Stimulated activated effector memory CD8-positive, alpha-beta T cell treated with anti-CD3 and anti-CD28 coated beads, Interleukin-12 subunit alpha, Interleukin-12 subunit beta, amount 100 ng/mL, for 72 hours (primary cell): ENCODE measurements around the gene NOTCH4.

ENCODE experiments used
- ATAC-seq: fragments of 150-1000 bp; cut with Tn5 transposase; 2 replicates; pipeline ENCODE4 v1.10.0; 2021
- DNase-seq, 2 donors: peaks; one replicate each; pipeline ENCODE4 v3.0.0; 2021 to 2022; ENCODE audit warnings: low spot score in 2 of 2
- H3K27ac Mint-ChIP-seq: one replicate; pipeline ENCODE4 v1.8.0; 2022; ENCODE audit warnings: mild to moderate bottlenecking, mixed read lengths
- H3K36me3 Mint-ChIP-seq: one replicate; pipeline ENCODE4 v1.8.0; 2022; ENCODE audit warnings: mild to moderate bottlenecking, mixed read lengths
- H3K4me1 Mint-ChIP-seq: one replicate; pipeline ENCODE4 v1.8.0; 2022; ENCODE audit warnings: mixed read lengths
- H3K4me3 Mint-ChIP-seq: one replicate; pipeline ENCODE4 v1.8.0; 2022; ENCODE audit warnings: mild to moderate bottlenecking, mixed read lengths
- H3K9me3 Mint-ChIP-seq: one replicate; pipeline ENCODE4 v1.8.0; 2022; ENCODE audit warnings: mixed read lengths

Gene NOTCH4

GRCh38 chr6:32183030-32183429 is 40.8 kb downstream of the NOTCH4 start:
- ATAC-seq (no peak), DNase-seq (no peak)
- no peaks in the 10 kb centered on the region for H3K9me3 Mint-ChIP-seq
- H3K4me3 Mint-ChIP-seq, result no peak overlapping the region
- H3K4me1 Mint-ChIP-seq, result peaks cover 80% of the 10 kb centered on the region
- H3K36me3 Mint-ChIP-seq, result peaks cover 100% of the 10 kb centered on the region
- H3K27ac Mint-ChIP-seq, result peak overlapping the region; percentile 99

- no peak for DNase-seq
- no peaks in the 10 kb centered on the region for H3K9me3 Mint-ChIP-seq
- no peak overlapping the region for H3K4me3 Mint-ChIP-seq
- H3K4me1 Mint-ChIP-seq, result peaks cover 78% of the 10 kb centered on the region
- H3K27ac Mint-ChIP-seq, result peak overlapping the region; percentile 99
- no peak for ATAC-seq
- H3K36me3 Mint-ChIP-seq, result peaks cover 100% of the 10 kb centered on the region
These were observed 41.3 kb downstream of the NOTCH4 start for GRCh38 chr6:32182555-32182981.

GRCh38 chr6:32181915-32182529 is 41.8 kb downstream of the NOTCH4 start:
- H3K27ac Mint-ChIP-seq, result peak overlapping the region; percentile 99

DNA sequence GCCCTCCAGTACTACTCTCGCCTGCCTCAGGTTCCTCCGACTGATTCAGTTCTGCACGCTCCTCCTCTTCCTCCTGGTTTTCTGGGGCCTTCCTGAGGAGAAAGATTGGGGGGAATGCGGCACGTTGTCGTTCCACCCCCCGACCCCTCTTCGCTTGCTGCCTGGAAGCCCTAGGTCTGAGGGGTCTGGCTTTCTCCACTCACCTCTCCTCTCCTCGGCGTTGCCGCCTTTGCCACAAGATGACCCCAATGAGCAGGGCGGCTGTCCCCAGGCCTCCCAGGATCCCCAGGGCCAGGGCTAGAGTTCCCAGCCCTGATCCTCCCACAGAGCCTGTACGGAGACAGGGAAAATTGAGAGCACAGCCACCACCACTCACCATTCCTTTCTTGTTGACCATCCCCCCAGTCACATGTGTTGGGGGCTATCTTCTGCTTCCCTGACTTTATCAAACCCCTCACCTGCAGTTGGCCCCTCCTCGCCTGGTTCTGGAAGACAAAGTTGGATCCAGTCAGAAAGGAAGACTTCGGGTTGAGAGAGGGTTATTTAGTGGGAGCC is 42.6 kb downstream of the NOTCH4 start:
- Mint-ChIP-seq H3K4me3 (no peak overlapping the region), H3K36me3 (peaks cover 88% of the 10 kb centered on the region), H3K9me3 (no peaks in the 10 kb centered on the region), H3K4me1 (peaks cover 78% of the 10 kb centered on the region), H3K27ac (peak overlapping the region; percentile 80)
- ATAC-seq (no peak), DNase-seq (no peak)

More at GRCh38 chr6:32181915-32182529, 41.8 kb downstream of the NOTCH4 start:
- no peak for DNase-seq
- ATAC-seq, result no peak
- peaks cover 78% of the 10 kb centered on the region for H3K4me1 Mint-ChIP-seq
- H3K9me3 Mint-ChIP-seq, result no peaks in the 10 kb centered on the region
- no peak overlapping the region for H3K4me3 Mint-ChIP-seq
- peaks cover 96% of the 10 kb centered on the region for H3K36me3 Mint-ChIP-seq

GRCh38 chr6:32179766-32180405 is 44.0 kb downstream of the NOTCH4 start:
- no peak for DNase-seq
- Mint-ChIP-seq H3K4me3 (peak overlapping the region; percentile 83), H3K4me1 (peaks cover 72% of the 10 kb centered on the region), H3K36me3 (peaks cover 74% of the 10 kb centered on the region), H3K9me3 (no peaks in the 10 kb centered on the region), H3K27ac (peak overlapping the region; percentile 91)
- no peak for ATAC-seq

DNA sequence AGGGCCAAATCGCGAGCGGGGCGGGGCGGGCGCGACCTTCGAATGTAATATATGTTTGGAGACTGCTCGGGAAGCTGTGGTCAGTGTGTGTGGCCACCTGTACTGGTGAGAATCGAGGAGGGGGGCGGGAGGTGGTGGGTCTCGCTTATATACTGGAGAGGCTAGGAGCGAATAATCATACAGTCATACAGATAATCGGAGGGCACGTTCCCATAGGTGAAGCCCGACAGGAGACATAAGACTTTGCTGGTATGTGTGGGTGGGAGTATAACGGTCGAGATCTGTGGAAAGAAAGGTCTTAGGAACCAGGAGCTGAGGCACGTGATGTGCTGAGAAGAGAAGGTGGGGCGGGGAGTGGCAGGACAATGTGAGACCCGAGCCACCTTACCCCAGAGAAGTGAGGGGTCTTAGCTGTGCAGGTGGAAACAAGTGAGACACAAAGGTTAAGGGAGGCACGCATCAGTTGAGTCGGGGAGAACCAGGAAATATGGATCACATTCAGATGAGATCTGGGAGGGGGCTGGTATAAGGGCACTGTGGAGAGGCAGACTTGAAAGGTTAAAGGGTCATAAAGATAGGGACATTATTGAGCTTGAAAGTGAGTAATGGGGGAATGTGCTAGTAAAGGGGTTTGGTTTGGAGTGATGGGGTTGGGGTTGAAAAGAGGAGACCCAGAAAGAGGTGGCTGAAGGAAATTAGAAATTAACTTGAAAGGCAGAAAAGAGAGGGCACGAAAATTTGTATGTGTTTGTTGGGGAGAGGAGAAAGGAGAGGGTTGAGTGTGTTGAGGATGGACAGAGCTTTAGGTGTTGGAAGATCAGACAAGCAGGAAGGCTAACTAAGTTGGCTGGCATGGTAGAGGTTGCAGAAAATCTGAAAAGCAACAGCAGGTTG is 45.1 kb downstream of the NOTCH4 start:
- H3K36me3 Mint-ChIP-seq, result peaks cover 63% of the 10 kb centered on the region
- no peaks in the 10 kb centered on the region for H3K9me3 Mint-ChIP-seq
- peaks cover 73% of the 10 kb centered on the region for H3K4me1 Mint-ChIP-seq
- ATAC-seq (peak; percentile 0), DNase-seq (no peak)
- H3K27ac Mint-ChIP-seq, result peak overlapping the region; percentile 91
- H3K4me3 Mint-ChIP-seq, result peak overlapping the region; percentile 83

- ATAC-seq (peak; percentile 91), DNase-seq (peak; percentile 71 to 92)
- peak within 1 kb of the TSS; percentile 91 for H3K27ac Mint-ChIP-seq
- peaks cover 55% of the 10 kb centered on the region for H3K36me3 Mint-ChIP-seq
- H3K9me3 Mint-ChIP-seq, result no peaks in the 10 kb centered on the region
- peak within 1 kb of the TSS; percentile 83 for H3K4me3 Mint-ChIP-seq
- peaks cover 73% of the 10 kb centered on the region for H3K4me1 Mint-ChIP-seq
These were observed 45.9 kb downstream of the NOTCH4 start, which contains the start of gene RNF5 for GRCh38 chr6:32177788-32178546. Gene RNF5 (plus strand): TSS chr6:32178405. CDS start chr6:32178512, 107 bp downstream.

DNA sequence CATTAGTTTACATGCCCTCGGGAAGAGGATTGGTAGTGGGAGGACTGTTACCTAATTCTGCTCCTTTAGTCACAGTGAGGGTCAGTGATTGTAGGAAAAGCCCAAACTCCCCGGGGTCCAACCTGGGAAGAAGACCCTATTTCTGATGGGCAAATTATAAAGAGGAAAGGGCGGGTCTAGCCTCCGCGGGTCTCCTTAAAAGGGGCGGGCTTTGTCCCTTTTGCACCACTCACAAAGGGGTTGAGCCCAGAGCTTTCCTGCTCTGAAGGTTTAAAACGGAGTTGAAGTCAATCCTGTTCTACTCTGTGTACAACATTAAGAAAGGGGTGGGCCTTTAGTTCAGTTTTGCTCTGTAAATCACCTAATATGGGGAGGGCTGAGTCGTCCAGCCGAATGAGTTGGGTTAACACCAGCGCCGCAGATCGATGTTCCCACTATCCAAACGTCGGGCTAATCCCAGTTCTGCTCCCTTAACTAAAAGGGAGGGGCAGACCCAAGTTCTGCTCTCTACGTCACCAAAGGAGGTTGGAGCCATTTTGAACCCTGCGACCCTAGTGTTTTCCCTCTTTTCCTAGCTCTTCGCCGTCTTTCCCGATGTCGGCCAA is 46.6 kb downstream of the NOTCH4 start:
- Mint-ChIP-seq H3K9me3 (no peaks in the 10 kb centered on the region), H3K27ac (peak overlapping the region; percentile 91), H3K4me1 (peaks cover 71% of the 10 kb centered on the region), H3K36me3 (peaks cover 48% of the 10 kb centered on the region), H3K4me3 (peak overlapping the region; percentile 83)
- ATAC-seq (peak; percentile 0), DNase-seq (peak in 1 of 2 donors; percentile 75)

GRCh38 chr6:32176476-32177182 is 47.2 kb downstream of the NOTCH4 start:
- H3K27ac Mint-ChIP-seq, result peak overlapping the region; percentile 91
- DNase-seq, result no peak

GRCh38 chr6:32175711-32176475 is 48.0 kb downstream of the NOTCH4 start, which contains the start of gene AGPAT1:
Gene AGPAT1 (minus strand): TSS chr6:32176084. CDS start chr6:32171496, 4,588 bp downstream.
- peak; percentile 69 for ATAC-seq
- Mint-ChIP-seq H3K27ac (peak within 1 kb of the TSS; percentile 91), H3K36me3 (peaks cover 35% of the 10 kb centered on the region), H3K9me3 (no peaks in the 10 kb centered on the region), H3K4me3 (peak within 1 kb of the TSS; percentile 83), H3K4me1 (peaks cover 68% of the 10 kb centered on the region)
- peak; percentile 91 to 99 for DNase-seq

More at GRCh38 chr6:32176476-32177182, 47.2 kb downstream of the NOTCH4 start:
- Mint-ChIP-seq H3K36me3 (peaks cover 42% of the 10 kb centered on the region), H3K4me1 (peaks cover 70% of the 10 kb centered on the region), H3K9me3 (no peaks in the 10 kb centered on the region), H3K4me3 (peak overlapping the region; percentile 83)
- no peak for ATAC-seq

GRCh38 chr6:32175322-32175710 is 48.6 kb downstream of the NOTCH4 start:
- DNase-seq, result no peak
- Mint-ChIP-seq H3K36me3 (peaks cover 35% of the 10 kb centered on the region), H3K4me3 (peak overlapping the region; percentile 83), H3K9me3 (no peaks in the 10 kb centered on the region), H3K27ac (peak overlapping the region; percentile 91), H3K4me1 (peaks cover 68% of the 10 kb centered on the region)
- no peak for ATAC-seq

- Mint-ChIP-seq H3K27ac (no peak overlapping the region), H3K9me3 (no peaks in the 10 kb centered on the region), H3K4me1 (peaks cover 69% of the 10 kb centered on the region), H3K36me3 (peaks cover 34% of the 10 kb centered on the region), H3K4me3 (peak overlapping the region; percentile 83)
- no peak for ATAC-seq
- DNase-seq, result no peak
These were observed 49.5 kb downstream of the NOTCH4 start for GRCh38 chr6:32174416-32174815.
